Loucy (cell line): ENCODE measurements around the gene SQOR.

ENCODE experiments used
- H2AFZ ChIP-seq: fragments of 200-600 bp; sonication (generic); 2 replicates; pipeline ENCODE4 v1.6.0; 2016; ENCODE audit warnings: antibody characterized with exemption, mild to moderate bottlenecking, low read length, moderate library complexity
- H3F3A ChIP-seq: fragments of 200-600 bp; 2 replicates; pipeline ENCODE4 v1.6.0; 2016; ENCODE audit warnings: antibody characterized with exemption, low read depth, mild to moderate bottlenecking
- H3K27me3 ChIP-seq: fragments of 200-600 bp; sonication (generic); 2 replicates; pipeline ENCODE4 v1.6.1; 2014; ENCODE audit warnings: low read length, mild to moderate bottlenecking; ENCODE audit not compliant: insufficient read depth, poor library complexity, severe bottlenecking
- H3K36me3 ChIP-seq: fragments of 200-600 bp; sonication (generic); 2 replicates; pipeline ENCODE4 v1.6.1; 2016; ENCODE audit warnings: low read length; ENCODE audit not compliant: insufficient read depth
- H3K4me1 ChIP-seq: fragments of 200-600 bp; sonication (generic); 2 replicates; pipeline ENCODE4 v1.5.1; 2014; ENCODE audit warnings: low read length, mild to moderate bottlenecking; ENCODE audit not compliant: insufficient read depth, poor library complexity, severe bottlenecking
- H3K4me2 ChIP-seq: fragments of 200-600 bp; sonication (generic); 2 replicates; pipeline ENCODE4 v1.6.0; 2014; ENCODE audit warnings: antibody characterized with exemption, low read length, low read depth, mild to moderate bottlenecking; ENCODE audit not compliant: poor library complexity, severe bottlenecking
- H3K4me3 ChIP-seq: fragments of 200-600 bp; sonication (generic); 2 replicates; pipeline ENCODE4 v1.5.1; 2014; ENCODE audit warnings: low read length, mild to moderate bottlenecking, mixed read lengths; ENCODE audit not compliant: poor library complexity, severe bottlenecking
- H3K79me2 ChIP-seq: fragments of 200-600 bp; sonication (generic); 2 replicates; pipeline ENCODE4 v1.6.1; 2014; ENCODE audit warnings: low read length; ENCODE audit not compliant: insufficient read depth
- H3K9ac ChIP-seq: fragments of 200-600 bp; sonication (generic); 2 replicates; pipeline ENCODE4 v1.6.0; 2014; ENCODE audit warnings: mild to moderate bottlenecking, low read depth, low read length, moderate library complexity; ENCODE audit not compliant: poor library complexity, severe bottlenecking
- H3K9me2 ChIP-seq: fragments of 200-600 bp; sonication (generic); replicated peaks from 2 replicates; pipeline ENCODE4 v1.6.1; 2016; ENCODE audit warnings: low read depth, low read length, mixed read lengths
- H3K9me3 ChIP-seq: fragments of 200-600 bp; sonication (generic); 2 replicates; pipeline ENCODE4 v1.6.1; 2014; ENCODE audit warnings: mild to moderate bottlenecking, antibody characterized with exemption, low read length, low read depth; ENCODE audit not compliant: insufficient read depth
- H4K20me1 ChIP-seq: fragments of 200-600 bp; sonication (generic); 2 replicates; pipeline ENCODE4 v1.6.0; 2014; ENCODE audit warnings: antibody characterized with exemption, low read length, mild to moderate bottlenecking; ENCODE audit not compliant: insufficient read depth, poor library complexity, severe bottlenecking
- CTCF ChIP-seq: fragments of 200-600 bp; sonication (generic); conservative IDR thresholded peaks from 2 replicates; pipeline ENCODE4 v1.5.1; 2014; ENCODE audit warnings: mild to moderate bottlenecking, antibody characterized with exemption, low read length
- EZH2phosphoT487 ChIP-seq: fragments of 200-600 bp; IDR thresholded peaks from 2 replicates; pipeline ENCODE4 v1.6.1; 2018; ENCODE audit warnings: antibody characterized with exemption, mild to moderate bottlenecking, moderate library complexity, borderline replicate concordance

Gene SQOR

GRCh38 chr15:45684533-45684932 lies 49.7 kb downstream of the SQOR start:
- no peaks in the 10 kb centered on the region for H3K9me3 ChIP-seq
- no peaks in the 10 kb centered on the region for H4K20me1 ChIP-seq
- H3K27me3 ChIP-seq, result no peaks in the 10 kb centered on the region
- no peak overlapping the region for H3K9ac ChIP-seq
- H3K9me2 ChIP-seq, result no peaks in the 10 kb centered on the region
- no peak overlapping the region for H3K4me3 ChIP-seq
- no peaks in the 10 kb centered on the region for H3F3A ChIP-seq
- H2AFZ ChIP-seq, result no peak overlapping the region
- no peak overlapping the region for H3K4me2 ChIP-seq
- H3K79me2 ChIP-seq, result no peaks in the 10 kb centered on the region
- no peaks in the 10 kb centered on the region for H3K36me3 ChIP-seq
- no peak for TF ChIP-seq EZH2phosphoT487
- TF ChIP-seq CTCF, result no peak
- no peaks in the 10 kb centered on the region for H3K4me1 ChIP-seq

GRCh38 chr15:45689616-45690015 lies 54.8 kb downstream of the SQOR start:
- no peak for TF ChIP-seq CTCF
- no peak for TF ChIP-seq EZH2phosphoT487
- Histone ChIP-seq H3F3A (no peaks in the 10 kb centered on the region), H3K9ac (no peak overlapping the region), H3K79me2 (no peaks in the 10 kb centered on the region), H4K20me1 (no peaks in the 10 kb centered on the region), H3K27me3 (no peaks in the 10 kb centered on the region), H3K4me2 (no peak overlapping the region), H3K9me3 (no peaks in the 10 kb centered on the region), H3K36me3 (no peaks in the 10 kb centered on the region), H3K9me2 (no peaks in the 10 kb centered on the region), H3K4me3 (no peak overlapping the region), H2AFZ (no peak overlapping the region), H3K4me1 (no peaks in the 10 kb centered on the region)

GRCh38 chr15:45690581-45691260 lies 55.9 kb downstream of the SQOR start:
- H3K4me3 ChIP-seq, result no peak overlapping the region
- no peaks in the 10 kb centered on the region for H3K9me3 ChIP-seq
- H3K4me1 ChIP-seq, result no peaks in the 10 kb centered on the region
- H3K79me2 ChIP-seq, result no peaks in the 10 kb centered on the region
- H3K36me3 ChIP-seq, result no peaks in the 10 kb centered on the region
- no peak for TF ChIP-seq CTCF
- no peak overlapping the region for H2AFZ ChIP-seq
- H4K20me1 ChIP-seq, result no peaks in the 10 kb centered on the region
- no peaks in the 10 kb centered on the region for H3K27me3 ChIP-seq
- H3K4me2 ChIP-seq, result no peak overlapping the region
- H3F3A ChIP-seq, result no peaks in the 10 kb centered on the region
- H3K9ac ChIP-seq, result no peak overlapping the region
- H3K9me2 ChIP-seq, result no peaks in the 10 kb centered on the region
